Measurements from ENCODE around the gene STX1B.
"Not testable (repeated sequence)": the region's sequence is repeated elsewhere in the genome, so short reads cannot be mapped to it uniquely, and the experiment has no call there.

Gene STX1B

GRCh38 chr16:31025339-31025738 lies 14.9 kb upstream of the STX1B start:
- no peak overlapping the region for H3K4me3 ChIP-seq (ENCODE audit: low read length)
- no peak for TF ChIP-seq ZNF274 (IDR thresholded peaks at IDR 0.05; ENCODE audit: low read depth, low read length)

DNA sequence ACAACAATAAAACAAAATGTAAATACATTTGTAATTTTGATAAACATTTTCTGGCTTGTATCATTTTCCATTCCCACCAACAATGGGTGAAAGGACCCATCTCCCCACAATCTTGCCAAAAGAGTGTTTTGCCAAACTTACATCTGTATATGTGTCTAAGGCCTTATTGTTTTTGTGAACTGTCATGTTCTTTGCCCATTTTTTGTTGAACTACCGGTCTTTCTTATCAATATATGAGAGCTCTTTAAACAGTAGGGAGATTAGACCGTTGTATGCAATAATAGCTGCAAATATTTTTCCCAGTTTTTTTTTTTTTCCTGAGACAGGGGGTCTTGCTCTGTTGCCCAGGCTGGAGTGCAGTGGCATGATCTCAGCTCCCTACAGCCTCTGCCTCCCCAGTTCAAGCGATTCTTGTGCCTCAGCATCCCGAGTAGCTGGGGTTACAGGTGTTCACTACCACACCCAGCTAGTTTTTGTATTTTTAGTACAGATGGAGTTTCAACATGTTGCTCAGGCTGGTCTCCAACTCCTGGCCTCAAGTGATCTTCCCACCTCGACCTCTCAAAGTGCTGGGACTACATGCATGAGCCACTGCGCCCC lies 13.3 kb upstream of the STX1B start:
- no peak overlapping the region for H3K4me3 ChIP-seq (ENCODE audit: low read length)
- TF ChIP-seq ZNF274 (IDR thresholded peaks at IDR 0.05; ENCODE audit: low read depth, low read length) = no peak

- H3K4me3 ChIP-seq (ENCODE audit: low read length) = no peak overlapping the region
- TF ChIP-seq ZNF274 (IDR thresholded peaks at IDR 0.05; ENCODE audit: low read depth, low read length) = no peak
Measured at GRCh38 chr16:31023252-31023602, 12.8 kb upstream of the STX1B start.

DNA sequence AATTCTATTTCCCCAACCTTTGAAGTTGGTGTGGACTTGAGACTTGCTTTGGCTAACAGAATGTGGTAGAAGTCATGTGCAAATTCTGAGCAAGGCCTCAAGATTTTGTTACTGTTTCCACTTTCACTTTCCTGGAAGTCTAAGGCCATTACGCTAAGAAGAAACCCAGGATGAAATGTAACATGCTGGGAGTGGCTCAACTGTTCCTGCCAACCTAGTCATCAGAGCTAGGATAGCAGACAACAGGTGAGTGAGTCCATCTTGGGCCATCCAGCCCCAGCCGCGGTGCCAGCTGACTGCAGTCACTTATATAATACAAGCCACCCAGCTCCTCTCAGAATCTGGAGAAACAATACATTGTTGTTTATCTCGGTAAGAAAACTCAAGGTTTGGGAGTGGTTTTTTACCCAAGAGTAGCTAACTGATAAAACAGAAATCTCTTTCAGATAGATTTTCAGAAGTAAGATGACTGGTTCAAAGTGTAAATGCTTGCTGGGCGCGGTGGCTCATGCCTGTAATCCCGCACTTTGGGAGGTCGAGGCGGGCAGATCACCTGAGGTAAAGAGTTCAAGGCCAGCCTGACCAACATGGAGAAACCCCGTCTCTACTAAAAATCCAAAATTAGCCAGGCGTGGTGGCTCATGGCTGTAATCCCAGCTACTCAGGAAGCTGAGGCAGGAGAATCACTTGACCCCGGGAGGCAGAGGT lies 12.3 kb upstream of the STX1B start:
- no peak overlapping the region for H3K4me3 ChIP-seq (ENCODE audit: low read length)
- TF ChIP-seq ZNF274 (IDR thresholded peaks at IDR 0.05; ENCODE audit: low read depth, low read length) = no peak

DNA sequence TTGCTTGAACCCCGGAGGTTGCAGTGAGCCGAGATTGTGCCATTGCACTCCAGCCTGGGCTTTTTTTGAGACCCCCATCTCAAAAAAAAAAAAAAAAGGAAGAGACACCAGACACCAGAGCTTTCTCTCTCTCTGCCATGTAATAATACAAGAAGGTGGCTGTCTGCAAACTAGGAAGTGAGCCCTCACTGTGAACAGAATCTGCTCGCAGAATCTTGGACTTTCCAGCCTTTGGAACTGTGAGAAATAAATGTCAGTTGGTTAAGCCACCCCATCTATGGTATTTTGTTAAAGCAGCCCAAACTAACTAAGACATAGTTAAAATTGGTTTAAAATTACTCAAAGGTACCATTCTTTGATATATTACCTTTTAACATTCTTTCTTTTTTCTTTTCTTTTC lies 10.1 kb upstream of the STX1B start:
- no peak for TF ChIP-seq ZNF274 (IDR thresholded peaks at IDR 0.05; ENCODE audit: low read depth, low read length)

DNA sequence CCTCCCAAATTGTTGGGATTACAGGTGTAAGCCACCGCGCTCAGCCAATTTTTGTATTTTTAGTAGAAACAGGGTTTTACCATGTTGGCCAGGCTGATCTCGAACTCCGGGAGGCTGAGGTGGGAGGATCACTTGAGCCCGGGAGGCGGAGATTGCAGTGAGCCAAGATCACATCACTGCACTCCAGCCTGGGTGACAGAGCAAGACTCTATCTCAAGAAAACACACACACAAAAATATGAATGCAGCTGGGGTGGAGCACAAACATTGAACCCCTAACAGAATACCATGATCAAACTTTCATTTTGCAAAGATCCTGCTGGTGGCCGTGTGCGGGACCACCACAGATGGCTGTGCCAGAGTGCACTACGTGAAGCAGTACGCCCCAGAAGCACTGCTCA lies 7.3 kb upstream of the STX1B start:
- H3K4me3 ChIP-seq (ENCODE audit: low read length) = not testable (repeated sequence)

More for the DNA sequence above, 10.1 kb upstream of the STX1B start:
- no peak overlapping the region for H3K4me3 ChIP-seq (ENCODE audit: low read length)

DNA sequence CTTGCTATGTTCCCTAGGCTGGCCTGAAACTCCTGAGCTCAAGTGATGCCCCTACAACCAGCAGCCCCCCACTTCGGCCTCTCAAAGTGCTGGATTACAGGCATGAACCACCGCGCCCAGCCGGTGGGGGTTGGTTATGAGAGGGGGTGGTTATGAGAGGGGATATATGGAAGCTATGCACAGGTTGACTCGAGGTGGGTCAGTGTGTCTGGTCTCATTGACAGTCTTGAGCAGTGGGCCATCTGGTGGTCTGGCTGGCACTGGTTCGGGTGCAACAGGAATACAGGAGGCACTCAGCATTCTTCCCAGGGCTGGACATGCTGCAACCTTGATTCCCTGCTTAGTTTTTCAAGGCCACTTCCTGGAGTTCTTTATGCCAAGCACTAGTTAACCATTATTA lies 5.6 kb upstream of the STX1B start:
- H3K4me3 ChIP-seq (ENCODE audit: low read length) = no peak overlapping the region
- no peak for TF ChIP-seq ZNF274 (IDR thresholded peaks at IDR 0.05; ENCODE audit: low read depth, low read length)

DNA sequence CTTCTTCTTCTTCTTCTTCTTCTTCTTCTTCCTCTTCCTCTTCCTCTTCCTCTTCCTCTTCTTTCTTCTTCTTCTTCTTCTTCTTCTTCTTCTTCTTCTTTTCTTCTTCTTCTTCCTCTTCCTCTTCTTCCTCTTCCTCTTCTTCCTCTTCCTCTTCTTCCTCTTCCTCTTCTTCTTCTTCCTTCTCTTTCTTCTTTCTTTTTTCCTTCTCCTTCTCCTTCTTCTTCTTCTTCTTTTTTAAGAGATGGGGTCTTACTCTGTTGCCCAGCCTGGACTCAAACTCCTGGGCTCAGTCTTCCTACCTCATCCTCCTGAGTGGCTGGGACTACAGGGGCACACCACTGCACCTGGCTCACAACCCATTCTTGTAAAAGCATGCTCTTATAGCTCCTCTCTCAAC lies 2.9 kb upstream of the STX1B start:
- H3K4me3 ChIP-seq (ENCODE audit: low read length) = not testable (repeated sequence)

DNA sequence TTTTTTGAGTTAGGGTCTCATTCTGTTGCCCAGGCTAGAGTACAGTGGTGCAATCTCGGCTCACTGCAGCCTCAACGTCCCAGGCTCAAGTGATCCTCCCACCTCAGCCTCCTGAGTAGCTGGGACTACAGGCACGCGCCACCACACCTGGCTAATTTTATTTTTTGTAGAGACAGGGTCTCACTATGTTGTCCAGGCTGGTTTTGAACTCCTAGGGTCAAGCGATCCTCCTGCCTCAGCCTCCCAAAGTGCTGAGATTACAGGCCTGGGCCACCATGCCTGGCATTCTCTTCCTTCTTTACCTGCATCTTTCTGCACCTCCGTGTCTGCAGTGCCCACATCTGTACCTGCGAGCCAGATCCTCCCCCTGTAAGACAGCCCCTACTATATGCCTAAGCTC lies 1.4 kb upstream of the STX1B start:
- H3K4me3 ChIP-seq (ENCODE audit: low read length) = not testable (repeated sequence)

- H3K4me3 ChIP-seq (ENCODE audit: low read length) = no peak overlapping the region
- TF ChIP-seq ZNF274 (IDR thresholded peaks at IDR 0.05; ENCODE audit: low read depth, low read length) = no peak
Measured at GRCh38 chr16:31009894-31010584, 399 bp downstream of the STX1B start.

GRCh38 chr16:31009120-31009519 lies 1.3 kb downstream of the STX1B start:
- no peak for TF ChIP-seq ZNF274 (IDR thresholded peaks at IDR 0.05; ENCODE audit: low read depth, low read length)
- no peak overlapping the region for H3K4me3 ChIP-seq (ENCODE audit: low read length)

DNA sequence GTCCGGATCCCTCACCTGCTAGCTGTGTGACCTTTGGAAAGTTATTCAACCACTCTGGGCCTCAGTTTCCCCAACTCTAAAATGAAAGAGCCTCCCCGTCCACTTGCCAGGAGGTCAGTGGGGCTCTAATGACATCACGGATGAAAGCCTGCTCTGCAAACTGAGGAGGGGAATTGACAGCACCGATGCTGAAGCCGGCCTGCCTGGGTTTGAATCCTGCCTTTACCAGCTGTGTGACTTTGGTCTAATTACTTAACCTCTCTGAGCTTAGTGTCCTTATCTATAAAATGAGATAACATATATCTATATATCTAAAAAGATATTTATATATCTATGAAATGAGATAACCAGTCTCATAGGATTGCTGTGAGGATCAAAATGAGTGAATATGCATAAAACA lies 1.9 kb downstream of the STX1B start:
- H3K4me3 ChIP-seq (ENCODE audit: low read length) = no peak overlapping the region
- TF ChIP-seq ZNF274 (IDR thresholded peaks at IDR 0.05; ENCODE audit: low read depth, low read length) = no peak

- no peak for TF ChIP-seq ZNF274 (IDR thresholded peaks at IDR 0.05; ENCODE audit: low read depth, low read length)
- H3K4me3 ChIP-seq (ENCODE audit: low read length) = no peak overlapping the region
Measured at GRCh38 chr16:31008149-31008548, 2.3 kb downstream of the STX1B start.

DNA sequence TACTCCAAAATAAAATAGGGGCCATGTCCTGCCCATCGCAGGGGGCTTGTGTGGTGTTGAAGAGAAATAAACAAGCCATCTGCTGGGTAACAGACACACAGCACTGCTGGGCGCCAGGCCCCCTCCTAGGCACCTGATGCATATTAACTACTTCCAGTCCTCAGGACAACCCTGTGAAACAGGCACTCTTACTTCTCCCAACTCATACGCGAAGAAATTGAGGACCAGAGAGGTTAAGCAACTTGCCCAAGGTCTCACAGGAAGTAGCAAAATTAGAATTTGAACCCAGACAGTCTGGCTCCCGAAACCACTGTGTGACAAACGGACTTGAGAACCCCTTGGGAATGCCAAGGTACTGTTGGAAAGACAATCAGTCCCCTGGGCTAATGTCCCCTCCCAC lies 2.8 kb downstream of the STX1B start:
- no peak for TF ChIP-seq ZNF274 (IDR thresholded peaks at IDR 0.05; ENCODE audit: low read depth, low read length)
- H3K4me3 ChIP-seq (ENCODE audit: low read length) = no peak overlapping the region

DNA sequence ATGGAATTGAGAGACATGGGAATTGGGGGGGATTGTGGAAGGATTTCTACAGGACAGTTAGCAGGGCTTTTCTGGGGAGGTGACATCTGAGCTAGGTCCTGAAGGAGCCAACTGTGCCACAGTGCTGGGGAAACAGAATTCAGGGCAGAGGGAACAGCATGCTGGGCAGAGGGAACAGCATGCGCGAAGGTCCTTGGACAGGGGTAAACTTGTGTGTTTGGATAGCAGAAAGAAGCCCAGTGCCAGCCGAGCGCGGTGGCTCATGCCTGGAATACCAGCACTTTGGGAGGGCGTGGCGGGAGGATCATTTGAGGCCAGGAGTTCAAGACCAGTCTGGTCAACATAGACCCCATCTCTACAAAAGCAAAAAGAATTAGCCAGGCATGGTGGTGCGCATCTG lies 3.8 kb downstream of the STX1B start:
- TF ChIP-seq ZNF274 (IDR thresholded peaks at IDR 0.05; ENCODE audit: low read depth, low read length) = no peak
- H3K4me3 ChIP-seq (ENCODE audit: low read length) = no peak overlapping the region

DNA sequence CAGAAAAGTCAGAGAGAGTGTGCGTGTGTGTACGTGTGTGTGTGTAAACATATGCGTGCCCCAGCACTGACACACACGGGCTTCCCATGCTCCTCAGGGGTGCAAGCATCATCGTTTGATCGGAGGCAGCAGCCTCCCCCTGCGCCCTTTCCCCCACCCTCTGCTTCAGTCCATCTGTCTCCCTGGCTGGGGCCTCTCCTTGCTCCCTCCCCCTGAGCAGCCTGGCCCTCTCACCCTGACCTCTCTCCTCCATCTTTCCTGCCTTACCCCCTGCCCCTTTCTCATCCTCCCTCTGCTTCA lies 4.4 kb downstream of the STX1B start:
- no peak overlapping the region for H3K4me3 ChIP-seq (ENCODE audit: low read length)
- no peak for TF ChIP-seq ZNF274 (IDR thresholded peaks at IDR 0.05; ENCODE audit: low read depth, low read length)

All from GM08714 (cell line).